HG02571 (cell line): ENCODE results near the gene NINJ2.

Source experiments
- ATAC-seq: cut with Tn5 transposase; IDR thresholded peaks from one replicate; pipeline ENCODE4 v1.9.1; 2021; ENCODE audit warnings: mild to moderate bottlenecking, moderate library complexity; ENCODE audit not compliant: unreplicated experiment

Gene NINJ2

GRCh38 chr12:571795-572531 is 91.3 kb downstream of the NINJ2 start:
- no peak for ATAC-seq

GRCh38 chr12:570921-571794 is 92.1 kb downstream of the NINJ2 start:
- no peak for ATAC-seq

- no peak for ATAC-seq
Measured at GRCh38 chr12:570435-570920, 92.8 kb downstream of the NINJ2 start.

- ATAC-seq = peak; percentile 61
Measured at GRCh38 chr12:569803-570434, 93.3 kb downstream of the NINJ2 start.

GRCh38 chr12:569091-569676 is 94.1 kb downstream of the NINJ2 start:
- no peak for ATAC-seq

GRCh38 chr12:568486-568885 is 94.8 kb downstream of the NINJ2 start:
- ATAC-seq = no peak

- ATAC-seq = no peak
Measured at GRCh38 chr12:565589-566105, 97.6 kb downstream of the NINJ2 start.

GRCh38 chr12:565161-565560 is 98.1 kb downstream of the NINJ2 start:
- ATAC-seq = no peak

- ATAC-seq = no peak
Measured at GRCh38 chr12:563787-564298, 99.4 kb downstream of the NINJ2 start.

- ATAC-seq = no peak
Measured at GRCh38 chr12:563250-563781, 99.9 kb downstream of the NINJ2 start.

- ATAC-seq = no peak
Measured at GRCh38 chr12:562634-563033, 100.6 kb downstream of the NINJ2 start.

- no peak for ATAC-seq
Measured at GRCh38 chr12:561908-562593, 101.2 kb downstream of the NINJ2 start.

- ATAC-seq = no peak
Measured at GRCh38 chr12:561391-561705, 101.9 kb downstream of the NINJ2 start.

GRCh38 chr12:560691-561390 is 102.4 kb downstream of the NINJ2 start:
- ATAC-seq = no peak

- no peak for ATAC-seq
Measured at GRCh38 chr12:559906-560455, 103.3 kb downstream of the NINJ2 start.

GRCh38 chr12:559208-559905 is 103.9 kb downstream of the NINJ2 start:
- no peak for ATAC-seq

GRCh38 chr12:558580-558979 is 104.7 kb downstream of the NINJ2 start:
- no peak for ATAC-seq

- no peak for ATAC-seq
Measured at GRCh38 chr12:556498-556897, 106.7 kb downstream of the NINJ2 start.

- ATAC-seq = no peak
Measured at GRCh38 chr12:554001-554285, 109.3 kb downstream of the NINJ2 start.
